Endothelial cell of umbilical vein (primary cell): ENCODE results near the gene RAD51B. TPM values are rescaled to one million over a fixed set of nuclear protein-coding genes. Genes with fewer than 3 reads are reported as not detected.

Experiments used
- BruUV-seq: library from RNA; stranded (reverse); fragments of 400-500 nt; replicated peaks from 2 replicates; lab custom pipeline; 2021; lab: Mats Ljungman, UMichigan
- CTCF ChIA-PET: fragments of 300-600, 350-600 bp; sonication (Branson Sonifier 250); formaldehyde crosslinking; loops from one replicate; lab custom pipeline; 2021; ENCODE audit warnings: antibody characterized with exemption, inconsistent platforms; lab: Charles Lee
- POLR2A ChIA-PET: fragments of 300-600, 350-600 bp; sonication (Branson Sonifier 250); formaldehyde crosslinking; loops from one replicate; lab custom pipeline; 2021; ENCODE audit warnings: antibody characterized with exemption, inconsistent platforms; lab: Charles Lee
- DNase-seq: peaks from one replicate; pipeline ENCODE4 v3.0.0-alpha.2; 2011; ENCODE audit warnings: low read depth, low spot score
- FAIRE-seq: peaks from 2 replicates; lab custom pipeline; 2011; peaks lifted over from hg19 to GRCh38; lab: Jason Lieb, UNC
- H2AFZ ChIP-seq: 2 replicates; pipeline ENCODE4 v1.6.0; 2012; ENCODE audit warnings: low read depth, low read length, control low read depth, inconsistent platforms
- H3K27ac ChIP-seq: 2 replicates; pipeline ENCODE4 v1.5.1; 2011; ENCODE audit warnings: low read depth, mild to moderate bottlenecking, control low read depth, low read length, moderate library complexity; ENCODE audit not compliant: insufficient read depth
- H3K27me3 ChIP-seq, 2 experiments: 2 replicates each; pipeline versions ENCODE4 v1.6.0 to v1.6.1; 2011; ENCODE audit warnings: low read length in 2 of 2, mixed read lengths in 1 of 2; ENCODE audit not compliant: control insufficient read depth in 2 of 2, insufficient read depth in 2 of 2
- H3K36me3 ChIP-seq, 2 experiments: 2 replicates in 1 of 2; 3 replicates in 1 of 2; pipeline ENCODE4 v1.5.1; 2011; ENCODE audit warnings: low read length in 2 of 2, mild to moderate bottlenecking in 1 of 2, moderate library complexity in 1 of 2; ENCODE audit not compliant: control insufficient read depth in 2 of 2, insufficient read depth in 2 of 2; ENCODE audit errors: extremely low read depth in 1 of 2
- H3K4me1 ChIP-seq: 3 replicates; pipeline ENCODE4 v1.5.1; 2011; ENCODE audit warnings: mild to moderate bottlenecking, low read length; ENCODE audit not compliant: control insufficient read depth, insufficient read depth; ENCODE audit errors: extremely low read depth
- H3K4me2 ChIP-seq: 2 replicates; pipeline ENCODE4 v1.6.1; 2011; ENCODE audit warnings: low read length, control low read depth, mixed read lengths; ENCODE audit not compliant: insufficient read depth
- H3K4me3 ChIP-seq, 3 experiments: fragments of 200-600 bp in 1 of 3; sonication (generic), shearing (Covaris generic) in 1 of 3; replicated peaks in 1 of 3; 2 replicates each; pipeline ENCODE4 v1.5.1; 2011 to 2016; ENCODE audit warnings: control low read depth in 3 of 3, low read length in 3 of 3, mild to moderate bottlenecking in 2 of 3, inconsistent platforms in 1 of 3, low read depth in 1 of 3, moderate library complexity in 1 of 3; ENCODE audit not compliant: insufficient read depth in 1 of 3
- H3K79me2 ChIP-seq: 2 replicates; pipeline ENCODE4 v1.6.0; 2012; ENCODE audit warnings: low read length, inconsistent platforms; ENCODE audit not compliant: control insufficient read depth, insufficient read depth
- H3K9ac ChIP-seq: replicated peaks from 2 replicates; pipeline ENCODE3; 2011; ENCODE audit warnings: low read length, control low read depth; ENCODE audit not compliant: insufficient read depth; ENCODE audit errors: extremely low read depth
- H3K9me1 ChIP-seq: replicated peaks from 3 replicates; pipeline ENCODE4 v1.6.0; 2011; ENCODE audit warnings: mild to moderate bottlenecking, low read length; ENCODE audit not compliant: control insufficient read depth, insufficient read depth; ENCODE audit errors: extremely low read depth
- H3K9me3 ChIP-seq: replicated peaks from 2 replicates; pipeline ENCODE4 v1.5.1; 2012; ENCODE audit warnings: low read length, inconsistent platforms; ENCODE audit not compliant: control insufficient read depth, insufficient read depth
- H4K20me1 ChIP-seq: replicated peaks from 2 replicates; pipeline ENCODE3; 2011; ENCODE audit warnings: mild to moderate bottlenecking, low read length; ENCODE audit not compliant: control insufficient read depth, insufficient read depth; ENCODE audit errors: extremely low read depth
- CTCF ChIP-seq, 2 donors: IDR thresholded peaks; 1 replicate in 1 of 2; 2 replicates in 1 of 2; pipeline ENCODE4 v1.5.1; 2011; ENCODE audit warnings: low read length in 2 of 2, mild to moderate bottlenecking in 2 of 2, moderate library complexity in 2 of 2, control low read depth in 1 of 2, inconsistent platforms in 1 of 2, low read depth in 1 of 2; ENCODE audit not compliant: insufficient read depth in 1 of 2; ENCODE audit errors: extremely low read depth in 1 of 2
- EZH2 ChIP-seq: IDR thresholded peaks from 2 replicates; pipeline ENCODE4 v1.6.1; 2012; ENCODE audit warnings: borderline replicate concordance, low read depth, mild to moderate bottlenecking, moderate library complexity, low read length, inconsistent platforms; ENCODE audit not compliant: severe bottlenecking
- FOS ChIP-seq: IDR thresholded peaks from 2 replicates; pipeline ENCODE4 v1.6.1; 2011; ENCODE audit warnings: mild to moderate bottlenecking, low read length, moderate library complexity, borderline replicate concordance; ENCODE audit not compliant: insufficient read depth
- GATA2 ChIP-seq: IDR thresholded peaks from 2 replicates; pipeline ENCODE4 v1.7.0; 2011; ENCODE audit warnings: low read depth, mild to moderate bottlenecking, moderate library complexity, mixed read lengths, low read length; ENCODE audit not compliant: insufficient read length, insufficient read depth
- JUN ChIP-seq: IDR thresholded peaks from 2 replicates; pipeline ENCODE4 v1.6.1; 2011; ENCODE audit warnings: borderline replicate concordance, low read depth; ENCODE audit not compliant: insufficient read length, insufficient read depth
- MYC ChIP-seq: IDR thresholded peaks from one replicate; pipeline ENCODE4 v1.6.1; 2011; ENCODE audit warnings: mild to moderate bottlenecking, low read depth, low read length
- POLR2A ChIP-seq: IDR thresholded peaks from 2 replicates; pipeline ENCODE4 v1.6.1; 2012; ENCODE audit warnings: low read depth, mild to moderate bottlenecking, control low read depth, low read length
- POLR2AphosphoS5 ChIP-seq: IDR thresholded peaks from 2 replicates; pipeline ENCODE4 v1.6.1; 2012; ENCODE audit warnings: low read depth, mild to moderate bottlenecking, control low read depth, low read length, moderate library complexity; ENCODE audit not compliant: insufficient read depth
- dilution Hi-C: fragments of 300-500 bp; cut with MboI; formaldehyde crosslinking; loops from one replicate; pipeline ENCODE4 v1.15.0; 2019; ENCODE audit warnings: low sequenced_read_pairs; ENCODE audit not compliant: extremely low pct_ligation_motif_present
- intact Hi-C: fragments of 100-400 bp; cut with micrococcal nuclease; formaldehyde crosslinking; loops from one replicate; pipeline ENCODE4 v1.10.0; 2022
- polyA plus RNA-seq, 4 experiments: library from polyadenylated mRNA; depleted of rRNA in 3 of 4; stranded (reverse) in 3 of 4; unstranded in 1 of 4; fragments of >200 nt; gene quantifications; 2 replicates each; pipeline versions ENCODE4 v1.2.1 to v1.2.3, GENCODE V29; 2011 to 2012; ENCODE audit warnings: missing spikeins in 1 of 4
- total RNA-seq: library from RNA; stranded (reverse); gene quantifications from 2 replicates; pipeline ENCODE4 v1.2.3, GENCODE V29; 2021
- TF ChIP-seq, protein P1 (sequence below): IDR thresholded peaks from 2 replicates; pipeline ENCODE4 v1.6.1; 2011; ENCODE audit not compliant: insufficient read depth, insufficient read length

Gene RAD51B
- total and polyA plus RNA-seq, 2 donors (not counting 3 experiments of a cell fraction or from before 2014, with no cell fraction given) = 3.9 to 19.0 TPM

GRCh38 chr14:67908052-67908754, 88.6 kb downstream of the RAD51B start:
- POLR2A ChIA-PET = no interaction called here
- no peaks in the 10 kb centered on the region for H3K4me1 ChIP-seq
- no peak overlapping the region for H2AFZ ChIP-seq
- H3K27ac ChIP-seq = no peak overlapping the region
- no peaks in the 10 kb centered on the region for H4K20me1 ChIP-seq
- intact Hi-C loops (no loop called here), dilution Hi-C loops (no loop called here)
- TF ChIP-seq MYC (no peak), POLR2AphosphoS5 (no peak), POLR2A (no peak), EZH2 (no peak), JUN (no peak), FOS (no peak), GATA2 (no peak), CTCF (IDR thresholded peaks at IDR 0.05; ENCODE audit: extremely low read depth in 1 of 2, insufficient read depth in 1 of 2, low read depth in 1 of 2, low read length in 2 of 2) (no peak)
- TF ChIP-seq, protein P1, sequence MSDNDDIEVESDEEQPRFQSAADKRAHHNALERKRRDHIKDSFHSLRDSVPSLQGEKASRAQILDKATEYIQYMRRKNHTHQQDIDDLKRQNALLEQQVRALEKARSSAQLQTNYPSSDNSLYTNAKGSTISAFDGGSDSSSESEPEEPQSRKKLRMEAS = no peak
- no peaks in the 10 kb centered on the region for H3K79me2 ChIP-seq
- no peaks in the 10 kb centered on the region for H3K36me3 ChIP-seq
- no peaks in the 10 kb centered on the region for H3K27me3 ChIP-seq
- no peak overlapping the region for H3K4me2 ChIP-seq
- no TSS peak for BruUV-seq
- H3K9me1 ChIP-seq = no peaks in the 10 kb centered on the region
- H3K9ac ChIP-seq = no peak overlapping the region
- FAIRE-seq (no peak), DNase-seq (no peak)
- CTCF ChIA-PET = interaction anchor here (1.1 to 1.9 kb wide), 4 partner anchors 9 to 41 kb away, joined by 3 to 6 read pairs (median 4); no protein-coding TSS in a partner anchor
- no peaks in the 10 kb centered on the region for H3K9me3 ChIP-seq
- H3K4me3 ChIP-seq = no peak overlapping the region
